AG04449 (cell line): ENCODE results near the gene NDST1.

Experiments used
- CTCF ChIA-PET: fragments of 350-600 bp; formaldehyde crosslinking; extraction: SDS; loops from one replicate; lab custom pipeline; 2021; ENCODE audit warnings: antibody characterized with exemption; lab: Yijun Ruan, JAX
- POLR2A ChIA-PET: fragments of 400-600, 350-600 bp; formaldehyde crosslinking; extraction: SDS; loops from one replicate; lab custom pipeline; 2020; ENCODE audit warnings: antibody characterized with exemption, inconsistent platforms; lab: Yijun Ruan, JAX
- DNase-seq: peaks from one replicate; pipeline ENCODE4 v3.0.0-alpha.2; 2010; ENCODE audit warnings: low read depth, low spot score
- H3K4me3 ChIP-seq: 2 replicates; pipeline ENCODE4 v1.5.1; 2011; ENCODE audit warnings: low read depth, mild to moderate bottlenecking, control low read depth, low read length
- CTCF ChIP-seq: IDR thresholded peaks from one replicate; pipeline ENCODE4 v1.5.1; 2011; ENCODE audit warnings: mild to moderate bottlenecking, moderate library complexity, low read length, control low read depth, inconsistent platforms; ENCODE audit not compliant: insufficient read depth; ENCODE audit errors: missing control alignments

The NDST1 gene

DNA sequence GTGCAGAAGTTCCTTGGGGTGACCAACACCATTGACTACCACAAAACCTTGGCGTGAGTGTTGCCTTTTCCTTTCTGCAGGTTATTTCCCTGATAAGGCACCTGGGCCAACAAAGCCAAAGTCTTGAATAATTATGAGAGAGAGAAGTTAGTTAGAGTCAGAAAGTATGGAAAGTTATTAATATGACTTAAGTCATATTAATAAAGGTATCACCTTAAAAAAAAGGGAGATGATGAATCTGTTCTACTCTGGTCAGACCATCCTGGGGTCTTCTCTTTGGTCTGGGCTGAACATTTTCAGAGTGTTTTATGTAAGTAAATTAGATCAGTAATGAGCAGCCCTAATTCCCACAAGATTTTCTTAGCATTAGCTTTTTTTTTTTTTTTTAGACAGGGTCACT, 41.8 kb downstream of the NDST1 start:
- ChIA-PET CTCF (interaction anchor here (4.3 to 5.2 kb wide), 2 partner anchors 11 to 90 kb away, joined by 37 to 39 read pairs; no protein-coding TSS in a partner anchor), POLR2A (no interaction called here)
- H3K4me3 ChIP-seq: no peak overlapping the region
- no peak for TF ChIP-seq CTCF
- no peak for DNase-seq

- DNase-seq: no peak
- no peak for TF ChIP-seq CTCF
- ChIA-PET CTCF (interaction anchor here (5.2 kb wide), 1 partner anchor 10 kb away, joined by 37 read pairs; no protein-coding TSS in a partner anchor), POLR2A (no interaction called here)
- no peak overlapping the region for H3K4me3 ChIP-seq
These were observed 42.4 kb downstream of the NDST1 start for GRCh38 chr5:150550286-150550685.

DNA sequence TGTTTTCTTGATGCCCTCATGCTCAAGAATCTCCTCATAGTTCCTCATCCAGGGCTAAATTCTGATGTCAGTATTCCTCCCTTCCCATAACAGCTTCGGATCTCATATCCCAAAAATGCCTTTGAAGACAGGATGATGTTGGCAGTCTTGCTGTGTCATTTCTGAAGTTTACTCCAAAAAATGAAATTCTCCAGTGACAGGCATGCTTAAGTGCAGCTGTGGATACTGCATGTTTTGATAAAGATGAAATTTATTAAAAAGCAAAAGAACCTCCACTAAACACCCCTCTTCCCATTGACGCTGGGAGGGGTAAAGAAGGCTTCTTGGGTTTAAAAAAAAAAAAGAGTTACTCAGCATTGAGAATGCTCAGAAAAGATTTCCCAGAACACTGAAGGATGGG, 43.1 kb downstream of the NDST1 start:
- ChIA-PET POLR2A (no interaction called here), CTCF (interaction anchor here (5.2 kb wide), 1 partner anchor 9 kb away, joined by 37 read pairs; no protein-coding TSS in a partner anchor)
- no peak for TF ChIP-seq CTCF
- no peak overlapping the region for H3K4me3 ChIP-seq
- no peak for DNase-seq

GRCh38 chr5:150553402-150553801, 45.5 kb downstream of the NDST1 start:
- DNase-seq: no peak
- no peak overlapping the region for H3K4me3 ChIP-seq
- TF ChIP-seq CTCF: no peak
- ChIA-PET POLR2A (no interaction called here), CTCF (interaction anchor here (0.5 to 12.6 kb wide), 5 partner anchors 9 to 294 kb away, joined by 3 to 157 read pairs (median 4); no protein-coding TSS in a partner anchor)

DNA sequence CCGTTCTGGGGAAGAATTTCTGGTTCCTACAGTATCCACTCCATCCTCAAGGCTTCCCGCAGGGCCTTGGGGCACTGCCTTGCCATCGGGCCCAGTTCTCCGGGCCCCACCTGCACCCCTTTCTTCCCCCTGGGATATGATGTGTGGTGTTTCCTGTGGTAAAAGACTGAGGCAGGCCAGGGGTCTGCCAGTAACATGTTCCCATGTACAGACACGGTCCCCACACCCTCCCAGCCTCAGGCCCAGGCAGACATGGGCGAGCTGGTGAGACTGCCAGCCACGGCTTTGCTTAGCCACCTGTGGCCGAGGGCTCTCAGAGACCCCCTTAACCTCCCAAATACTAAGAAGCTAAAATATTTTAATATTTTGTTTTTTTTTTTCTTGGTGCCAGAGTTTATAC, 46.0 kb downstream of the NDST1 start:
- TF ChIP-seq CTCF: no peak
- POLR2A ChIA-PET: no interaction called here
- CTCF ChIA-PET: interaction anchor here (0.5 to 12.6 kb wide), 5 partner anchors 9 to 294 kb away, joined by 3 to 157 read pairs (median 4); no protein-coding TSS in a partner anchor
- DNase-seq: no peak
- no peak overlapping the region for H3K4me3 ChIP-seq

DNA sequence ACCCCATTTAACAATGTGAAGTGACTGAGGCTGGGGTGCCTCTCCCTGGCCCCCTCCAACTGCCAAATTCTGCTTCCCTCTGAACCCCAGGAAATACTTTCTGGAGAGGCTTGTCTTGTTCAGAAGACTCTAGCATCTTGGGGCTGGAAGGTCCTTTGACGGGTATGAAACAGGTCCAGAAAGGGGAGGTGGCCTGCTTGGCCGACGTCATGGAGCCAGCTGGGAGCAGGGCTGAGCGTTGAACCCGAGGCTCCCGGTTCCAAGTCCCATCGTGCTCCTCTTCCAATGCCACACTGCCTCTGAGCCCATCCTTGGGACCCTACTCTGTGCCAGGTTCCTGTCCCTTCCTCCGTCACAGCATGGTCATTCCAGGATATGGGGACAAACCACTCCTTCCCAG, 46.9 kb downstream of the NDST1 start:
- no peak for DNase-seq
- H3K4me3 ChIP-seq: no peak overlapping the region
- POLR2A ChIA-PET: no interaction called here
- CTCF ChIA-PET: interaction anchor here (1.3 to 15.5 kb wide), 4 partner anchors 10 to 101 kb away, joined by 4 to 366 read pairs (median 91); partner anchors contain the start of gene MYOZ3
- no peak for TF ChIP-seq CTCF
